ENCODE data around the gene PRPF8.

DNA sequence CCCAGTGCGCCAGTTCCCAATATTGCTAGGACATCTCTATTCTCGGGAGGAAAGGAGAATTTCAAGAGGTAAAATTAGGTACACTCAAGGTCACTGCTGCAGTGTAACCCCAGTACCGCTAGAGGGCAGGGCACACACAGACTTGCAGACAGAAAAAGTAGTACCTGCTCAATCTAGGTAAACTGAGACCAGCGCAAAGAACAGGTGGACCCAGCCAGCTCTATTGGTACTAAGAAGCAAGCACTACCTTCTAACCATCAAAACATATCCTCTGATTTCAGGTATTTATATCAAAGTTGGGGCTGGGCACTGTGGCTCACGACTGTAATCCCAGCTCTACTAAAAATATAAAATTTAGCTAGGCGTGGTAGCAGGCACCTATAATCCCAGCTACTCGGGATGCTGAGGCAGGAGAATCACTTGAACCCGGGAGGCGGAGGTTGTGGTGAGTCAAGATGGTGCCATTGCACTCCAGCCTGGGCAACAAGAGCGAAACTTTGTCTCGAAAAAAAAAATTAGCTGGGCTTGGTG is 36.3 kb upstream of the PRPF8 start:
- TF ChIP-seq GATA2 (IDR thresholded peaks at IDR 0.05; ENCODE audit: low read depth, low read length) (no peak), GATA3 (IDR thresholded peaks at IDR 0.05; ENCODE audit: low read depth, low read length) (no peak)

All from SH-SY5Y (cell line).